Sigmoid colon (tissue), 7 donors: Measurements from ENCODE around the gene DCLRE1B. TPM values are rescaled to one million over a fixed set of nuclear protein-coding genes. Genes with fewer than 3 reads are reported as not detected.
"Not testable (repeated sequence)": the region's sequence is repeated elsewhere in the genome, so short reads cannot be mapped to it uniquely, and the experiment has no call there.

ENCODE experiments used
- DNase-seq: peaks from one replicate; pipeline ENCODE4 v3.0.0-alpha.2; 2019
- H3K27ac ChIP-seq, 4 donors: fragments of 200-600 bp; sonication (generic); one replicate each; pipeline ENCODE4 v1.5.1; 2016 to 2019; ENCODE audit warnings: mild to moderate bottlenecking in 1 of 4
- H3K27me3 ChIP-seq, 3 donors: fragments of 200-600 bp; sonication (generic); one replicate each; pipeline ENCODE4 v1.5.1; 2019; ENCODE audit warnings: mild to moderate bottlenecking in 1 of 3
- H3K36me3 ChIP-seq, 4 donors: fragments of 200-600 bp; sonication (generic); one replicate each; pipeline ENCODE4 v1.5.1; 2016 to 2019
- H3K4me1 ChIP-seq, 4 donors: fragments of 200-600 bp; sonication (generic); one replicate each; pipeline ENCODE4 v1.5.1; 2017 to 2019
- H3K4me3 ChIP-seq, 4 donors: fragments of 200-600 bp; sonication (generic); one replicate each; pipeline ENCODE4 v1.5.1; 2017 to 2019; ENCODE audit warnings: mild to moderate bottlenecking in 2 of 4, moderate library complexity in 1 of 4
- H3K9me3 ChIP-seq, 4 donors: fragments of 200-600 bp in 3 of 4; sonication (generic) in 3 of 4; one replicate each; pipeline versions ENCODE4 v1.5.1 to v1.6.1; 2013 to 2019
- EP300 ChIP-seq, 4 donors: sonication (generic); formaldehyde crosslinking; IDR thresholded peaks; one replicate each; pipeline ENCODE4 v1.6.1; 2017; ENCODE audit warnings: antibody characterized with exemption in 4 of 4
- POLR2A ChIP-seq, 2 donors: fragments of 450-650 bp; IDR thresholded peaks; one replicate each; pipeline ENCODE4 v1.6.1; 2016; ENCODE audit warnings: antibody characterized with exemption in 2 of 2, mild to moderate bottlenecking in 2 of 2, moderate library complexity in 2 of 2
- POLR2AphosphoS5 ChIP-seq, 4 donors: sonication (generic); formaldehyde crosslinking; IDR thresholded peaks; one replicate each; pipeline ENCODE4 v1.6.1; 2017; ENCODE audit warnings: antibody characterized with exemption in 4 of 4
- WGBS, 2 donors: extraction: QIAGEN DNeasy Blood & Tissue Kit; methylation state at CpG; one replicate each; pipeline ENCODE4 v1.1.7; 2013; 5-methylcytosine and 5-hydroxymethylcytosine counted together
- intact Hi-C: fragments of 100-400 bp; cut with DNase I; formaldehyde crosslinking; loops from one replicate; pipeline ENCODE4 v1.15.1; 2023
- polyA plus RNA-seq, 3 donors: library from polyadenylated mRNA; stranded (reverse); fragments of 200-250 nt; gene quantifications; one replicate each; pipeline ENCODE4 v1.2.3, GENCODE V29; 2013
- total RNA-seq, 4 donors: library from RNA; depleted of rRNA; stranded (reverse); fragments of >200 nt; gene quantifications; one replicate each; pipeline ENCODE4 v1.1.0, GENCODE V29; 2016
- TF ChIP-seq, protein P1 (sequence below), 4 experiments: fragments of 450-650 bp in 3 of 4; fragments of 200-600 bp in 1 of 4; IDR thresholded peaks; one replicate each; pipeline ENCODE4 v1.5.1; 2016 to 2019; ENCODE audit warnings: antibody characterized with exemption in 4 of 4, mild to moderate bottlenecking in 3 of 4, moderate library complexity in 2 of 4
- donor health status: healthy with polysubstance abuse.
- donor health status: Bipolar disorder and iron deficiency.
- donor health status: healthy.

DCLRE1B gene
- total and polyA plus RNA-seq, 7 donors, result 1.8 to 4.9 (median 4.4) TPM

DNA sequence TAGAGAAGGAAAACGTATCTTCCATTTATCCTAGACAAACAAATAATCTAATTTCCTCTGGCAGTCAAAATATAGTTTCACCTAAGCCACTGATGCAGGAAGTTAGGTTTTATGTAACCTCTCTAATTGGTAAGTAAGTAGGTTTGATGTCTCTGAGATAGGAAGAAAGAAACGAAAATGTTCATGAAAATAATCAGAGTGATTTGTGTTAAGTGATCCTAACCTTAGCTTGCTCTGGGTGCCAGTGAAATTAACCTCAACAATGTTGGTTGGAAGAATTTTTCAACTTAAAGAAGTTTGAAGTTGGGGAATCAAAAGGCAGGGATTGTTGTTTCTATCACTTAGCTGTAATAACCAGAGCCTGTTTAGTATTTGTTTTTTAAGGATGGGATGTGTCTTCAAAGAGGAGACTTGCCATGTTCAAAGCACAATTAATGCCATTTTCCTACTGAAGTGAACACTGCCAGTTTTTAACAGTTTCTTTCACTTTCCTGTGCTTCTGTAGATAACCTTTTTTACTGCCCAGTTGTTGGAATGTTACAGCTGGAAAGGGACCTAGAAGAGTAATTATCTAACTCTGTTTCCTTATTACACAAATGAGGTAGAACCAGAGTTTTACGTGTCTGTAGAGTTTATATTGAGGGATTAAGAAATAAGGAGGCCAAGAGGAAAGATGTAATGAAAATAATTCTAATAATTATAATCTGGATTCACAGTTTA is 42.4 kb downstream of the DCLRE1B start:
- Histone ChIP-seq H3K36me3 (peaks cover 0 to 12% (median 0%) of the 10 kb centered on the region in 4 donors), H3K4me1 (peaks cover 0 to 66% (median 40%) of the 10 kb centered on the region in 4 donors), H3K27ac (peak overlapping the region; percentile 25 to 57 (median 48)), H3K9me3 (no peaks in the 10 kb centered on the region), H3K4me3 (no peak overlapping the region), H3K27me3 (no peaks in the 10 kb centered on the region)
- no peak for TF ChIP-seq POLR2AphosphoS5 (IDR thresholded peaks at IDR 0.05)
- TF ChIP-seq, protein P1, sequence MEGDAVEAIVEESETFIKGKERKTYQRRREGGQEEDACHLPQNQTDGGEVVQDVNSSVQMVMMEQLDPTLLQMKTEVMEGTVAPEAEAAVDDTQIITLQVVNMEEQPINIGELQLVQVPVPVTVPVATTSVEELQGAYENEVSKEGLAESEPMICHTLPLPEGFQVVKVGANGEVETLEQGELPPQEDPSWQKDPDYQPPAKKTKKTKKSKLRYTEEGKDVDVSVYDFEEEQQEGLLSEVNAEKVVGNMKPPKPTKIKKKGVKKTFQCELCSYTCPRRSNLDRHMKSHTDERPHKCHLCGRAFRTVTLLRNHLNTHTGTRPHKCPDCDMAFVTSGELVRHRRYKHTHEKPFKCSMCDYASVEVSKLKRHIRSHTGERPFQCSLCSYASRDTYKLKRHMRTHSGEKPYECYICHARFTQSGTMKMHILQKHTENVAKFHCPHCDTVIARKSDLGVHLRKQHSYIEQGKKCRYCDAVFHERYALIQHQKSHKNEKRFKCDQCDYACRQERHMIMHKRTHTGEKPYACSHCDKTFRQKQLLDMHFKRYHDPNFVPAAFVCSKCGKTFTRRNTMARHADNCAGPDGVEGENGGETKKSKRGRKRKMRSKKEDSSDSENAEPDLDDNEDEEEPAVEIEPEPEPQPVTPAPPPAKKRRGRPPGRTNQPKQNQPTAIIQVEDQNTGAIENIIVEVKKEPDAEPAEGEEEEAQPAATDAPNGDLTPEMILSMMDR (IDR thresholded peaks at IDR 0.05), result no peak
- TF ChIP-seq POLR2A (IDR thresholded peaks at IDR 0.05), result no peak
- TF ChIP-seq EP300 (IDR thresholded peaks at IDR 0.05), result no peak
- WGBS, 2 donors, result 3 to 16% methylated on average over 3 of the region's 3 CpGs
- no peak for DNase-seq
- intact Hi-C loops, result no loop called here

DNA sequence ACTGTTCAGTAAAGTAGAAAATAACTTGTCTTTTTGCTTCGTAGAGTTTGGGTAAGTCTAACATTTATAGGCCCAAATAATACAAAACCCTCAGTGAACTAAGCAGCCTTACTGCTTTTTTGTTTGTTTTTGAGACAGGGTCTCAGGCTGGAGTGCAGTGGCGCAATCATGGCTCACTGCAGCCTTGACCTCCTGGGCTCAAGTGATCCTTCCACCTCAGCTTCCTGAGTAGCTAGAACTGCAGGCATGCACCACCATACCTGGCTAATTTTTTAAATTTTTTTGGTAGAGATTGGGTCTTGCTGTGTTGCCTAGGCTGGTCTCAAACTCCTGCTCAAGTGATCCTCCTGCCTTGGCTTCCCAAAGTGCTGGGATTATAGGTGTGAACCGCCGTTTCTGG is 43.0 kb downstream of the DCLRE1B start:
- Histone ChIP-seq H3K4me1 (peaks cover 0 to 62% (median 40%) of the 10 kb centered on the region in 4 donors), H3K36me3 (peaks cover 0 to 11% (median 0%) of the 10 kb centered on the region in 4 donors), H3K27ac (peak overlapping the region; percentile 2 to 57 (median 48))
- H3K27me3 ChIP-seq, DNase-seq, intact Hi-C loops, H3K4me3 ChIP-seq, H3K9me3 ChIP-seq: not testable (repeated sequence)
- 68 to 72% methylated on average over 4 of the region's 4 CpGs for WGBS, 2 donors

DNA sequence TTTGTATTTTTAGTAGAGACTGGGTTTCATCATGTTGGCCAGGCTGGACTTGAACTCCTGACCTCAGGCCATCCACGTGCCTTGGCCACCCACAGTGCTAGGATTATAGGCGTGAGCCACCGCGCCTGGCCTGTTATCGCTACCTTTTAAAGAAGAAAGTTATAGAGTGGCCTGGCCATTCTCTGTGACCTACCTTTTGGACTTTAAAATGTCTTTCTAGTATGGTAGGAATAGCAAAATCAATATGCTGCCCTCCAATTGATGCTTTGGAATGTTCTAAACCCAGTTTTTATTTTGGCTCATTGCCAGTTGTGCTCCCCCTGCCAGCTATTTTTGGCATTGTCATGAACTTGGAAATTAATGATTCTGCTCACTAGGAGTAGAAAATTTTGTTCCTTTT is 43.9 kb downstream of the DCLRE1B start:
- DNase-seq, result no peak
- intact Hi-C loops, result no loop called here
- Histone ChIP-seq H3K36me3 (peaks cover 0 to 11% (median 2%) of the 10 kb centered on the region in 4 donors), H3K4me3 (no peak overlapping the region), H3K27me3 (no peaks in the 10 kb centered on the region), H3K9me3 (no peaks in the 10 kb centered on the region), H3K27ac (peak overlapping the region in 3 of 4 donors; percentile 19 to 54 (median 41)), H3K4me1 (peaks cover 0 to 61% (median 40%) of the 10 kb centered on the region in 4 donors)
- WGBS, 2 donors, result 84% methylated on average over 5 of the region's 5 CpGs
- TF ChIP-seq, protein P1 (IDR thresholded peaks at IDR 0.05), result peak in 2 of 4 experiments; percentile 16 to 24
- no peak for TF ChIP-seq POLR2A (IDR thresholded peaks at IDR 0.05)
- TF ChIP-seq POLR2AphosphoS5 (IDR thresholded peaks at IDR 0.05), result peak in 2 of 4 donors; percentile 48 to 57
- TF ChIP-seq EP300 (IDR thresholded peaks at IDR 0.05), result no peak

DNA sequence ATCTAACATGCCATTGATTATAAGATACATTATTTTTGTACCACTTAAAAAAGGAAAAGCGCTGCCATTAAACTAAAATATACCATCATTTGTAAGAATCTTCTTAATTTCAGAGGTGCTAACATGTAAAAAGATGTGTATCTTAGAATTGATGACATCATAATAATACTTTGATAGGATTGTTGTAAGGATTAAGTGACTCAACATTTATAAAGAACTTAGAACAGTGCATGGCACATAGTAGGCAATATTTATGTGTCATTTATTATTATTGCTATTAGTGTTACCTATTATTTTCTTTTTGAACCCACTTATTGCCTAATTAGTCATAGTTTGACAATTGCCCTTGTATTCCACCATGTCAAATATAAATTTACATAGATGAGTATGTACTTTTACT is 45.8 kb downstream of the DCLRE1B start:
- Histone ChIP-seq H3K27ac (no peak overlapping the region), H3K27me3 (no peaks in the 10 kb centered on the region), H3K9me3 (no peaks in the 10 kb centered on the region), H3K36me3 (peaks cover 0 to 25% (median 2%) of the 10 kb centered on the region in 4 donors), H3K4me3 (no peak overlapping the region), H3K4me1 (peaks cover 0 to 59% (median 40%) of the 10 kb centered on the region in 4 donors)
- 97 to 99% methylated on average over 1 of the region's 1 CpG for WGBS, 2 donors
- no peak for DNase-seq
- intact Hi-C loops, result no loop called here
- TF ChIP-seq POLR2AphosphoS5 (IDR thresholded peaks at IDR 0.05) (no peak), POLR2A (IDR thresholded peaks at IDR 0.05) (no peak), EP300 (IDR thresholded peaks at IDR 0.05) (no peak)
- TF ChIP-seq, protein P1 (IDR thresholded peaks at IDR 0.05), result no peak

DNA sequence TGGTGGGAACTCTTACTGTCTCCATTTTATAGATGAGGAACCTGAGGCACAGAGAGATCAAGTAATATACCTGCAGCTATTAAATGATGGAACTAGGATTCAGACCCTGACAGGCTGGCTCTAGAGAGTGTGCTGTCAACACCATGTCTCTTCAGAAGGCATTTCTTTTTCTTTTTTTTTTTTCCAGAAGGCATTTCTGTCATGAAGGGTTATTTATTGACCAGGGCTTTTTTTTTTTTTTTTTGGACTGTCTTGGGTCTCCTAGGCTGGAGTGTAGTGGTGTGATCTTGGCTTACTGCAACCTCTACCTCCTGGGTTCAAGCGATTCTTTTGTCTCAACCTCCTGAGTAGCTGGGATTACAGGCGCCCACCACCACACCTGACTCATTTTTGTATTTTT is 46.6 kb downstream of the DCLRE1B start:
- H3K4me1 ChIP-seq, result peaks cover 0 to 51% (median 32%) of the 10 kb centered on the region in 4 donors
- peaks cover 0 to 33% (median 9%) of the 10 kb centered on the region in 4 donors for H3K36me3 ChIP-seq
- no peak overlapping the region for H3K4me3 ChIP-seq
- no peaks in the 10 kb centered on the region for H3K9me3 ChIP-seq
- 95 to 97% methylated on average over 2 of the region's 2 CpGs for WGBS, 2 donors
- DNase-seq, result no peak
- no peak for TF ChIP-seq EP300 (IDR thresholded peaks at IDR 0.05)
- TF ChIP-seq, protein P1 (IDR thresholded peaks at IDR 0.05), result no peak
- TF ChIP-seq POLR2A (IDR thresholded peaks at IDR 0.05), result no peak
- TF ChIP-seq POLR2AphosphoS5 (IDR thresholded peaks at IDR 0.05), result no peak
- H3K27me3 ChIP-seq, result no peaks in the 10 kb centered on the region
- intact Hi-C loops, result no loop called here
- H3K27ac ChIP-seq, result no peak overlapping the region
